Right lobe of liver (tissue), 6 donors: ENCODE measurements around the gene MS4A6E. TPM values are rescaled to one million over a fixed set of nuclear protein-coding genes. Genes with fewer than 3 reads are reported as not detected.
"Not testable (repeated sequence)": the region's sequence is repeated elsewhere in the genome, so short reads cannot be mapped to it uniquely, and the experiment has no call there.

Experiments used
- ATAC-seq, 4 donors: fragments of 200-7000 bp; cut with Tn5 transposase; one replicate each; pipeline ENCODE4 v1.9.1; 2020; ENCODE audit warnings: mild to moderate bottlenecking in 4 of 4, moderate library complexity in 4 of 4
- DNase-seq, 3 donors: peaks; one replicate each; pipeline ENCODE4 v3.0.0-alpha.2; 2020
- H3K27ac ChIP-seq, 3 donors: fragments of 200-600 bp; one replicate each; pipeline ENCODE4 v1.8.0; 2022
- H3K27me3 ChIP-seq, 2 donors: fragments of 200-600 bp; one replicate each; pipeline ENCODE4 v1.8.0; 2022
- H3K36me3 ChIP-seq, 4 donors: fragments of 200-600 bp; sonication (generic) in 1 of 4; one replicate each; pipeline versions ENCODE4 v1.5.1 to v1.8.0; 2017 to 2022; ENCODE audit warnings: control low read depth in 1 of 4
- H3K4me1 ChIP-seq, 4 donors: fragments of 200-600 bp; sonication (generic) in 1 of 4; one replicate each; pipeline versions ENCODE4 v1.5.1 to v1.8.0; 2017 to 2022; ENCODE audit warnings: control low read depth in 1 of 4
- H3K4me3 ChIP-seq, 3 donors: fragments of 200-600 bp; one replicate each; pipeline ENCODE4 v1.8.0; 2022
- H3K9me3 ChIP-seq, 4 donors: fragments of 200-600 bp; sonication (generic) in 1 of 4; one replicate each; pipeline versions ENCODE4 v1.5.1 to v1.8.0; 2017 to 2022; ENCODE audit warnings: control low read depth in 1 of 4
- POLR2A ChIP-seq: fragments of 450-650 bp; IDR thresholded peaks from one replicate; pipeline ENCODE4 v1.6.1; 2017; ENCODE audit warnings: antibody characterized with exemption, mild to moderate bottlenecking
- WGBS: methylation state at CpG from one replicate; pipeline ENCODE4 v1.1.6; 2018; ENCODE audit warnings: low coverage, low lambda C conversion rate; ENCODE audit not compliant: insufficient coverage; ENCODE audit errors: missing lambda C conversion rate; 5-methylcytosine and 5-hydroxymethylcytosine counted together
- intact Hi-C, 2 donors: fragments of 100-400 bp; cut with DNase I; formaldehyde crosslinking; loops; one replicate each; pipeline versions ENCODE4 v1.11.2 to v1.14.1; 2022
- long read RNA-seq: library from polyadenylated mRNA; unstranded; transcript quantifications from one replicate; pipeline ENCODE4 v2.0.0, GENCODE V29; 2019
- total RNA-seq, 6 experiments: library from RNA; depleted of rRNA in 2 of 6; stranded (reverse); fragments of >200 nt in 2 of 6; fragmentation: NEBNext Ultra II Directional in 3 of 6; extraction: Animal tissue kit (Norgen Biotek cat#: 25700) in 3 of 6; gene quantifications; one replicate each; pipeline versions ENCODE4 v1.1.0 to v1.2.4, GENCODE V29; 2016 to 2023
- TF ChIP-seq, protein P1 (sequence below), 4 donors: fragments of 200-600 bp in 3 of 4; fragments of 450-650 bp in 1 of 4; IDR thresholded peaks; one replicate each; pipeline versions ENCODE4 v1.5.1 to v1.8.0; 2016 to 2022; ENCODE audit warnings: antibody characterized with exemption in 4 of 4, mild to moderate bottlenecking in 2 of 4
- donor health status: DM: no; HTN: yes; CAD: no.
- donor health status: DM: no; HTN: no; CAD: no.
- donor health status: DM: no; HTN: no; CAD: no.
- donor health status: DM: no; HTN: yes; CAD: no.
- donor health status: DM: no; HTN: yes; CAD: no.

MS4A6E gene, protein sequence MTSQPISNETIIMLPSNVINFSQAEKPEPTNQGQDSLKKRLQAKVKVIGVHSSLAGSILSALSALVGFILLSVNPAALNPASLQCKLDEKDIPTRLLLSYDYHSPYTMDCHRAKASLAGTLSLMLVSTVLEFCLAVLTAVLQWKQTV
- not detected for total RNA-seq
- long read RNA-seq, result 0 reads

DNA sequence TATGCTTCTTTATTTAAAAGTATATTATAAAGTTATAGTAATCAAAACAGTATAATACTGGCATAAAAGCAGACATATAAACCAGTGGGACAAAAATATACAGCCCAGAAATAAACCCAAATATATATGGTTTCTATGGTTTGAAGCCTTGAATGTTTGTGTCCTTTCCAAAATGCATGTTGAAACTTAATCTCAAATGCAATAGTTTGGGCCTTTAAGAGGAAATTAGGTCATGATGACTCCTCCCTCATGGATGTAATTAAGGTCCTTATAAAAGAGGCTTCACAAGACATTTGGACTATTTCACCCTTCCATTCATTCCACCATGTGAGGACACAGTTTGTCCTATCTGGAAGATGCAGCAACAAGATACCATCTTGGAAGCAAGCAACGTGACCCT is at the start of gene MS4A6E:
MS4A6E (plus strand) TSS at position 301 of the 400 bp plus-strand sequence. CDS start 7,641 bp downstream, outside the sequence.
- ATAC-seq (no peak), DNase-seq (no peak)
- no peaks in the 10 kb centered on the region for H3K9me3 ChIP-seq
- H3K4me3 ChIP-seq, result no peak within 1 kb of the TSS
- no peaks in the 10 kb centered on the region for H3K27me3 ChIP-seq
- H3K4me1 ChIP-seq, result no peaks in the 10 kb centered on the region
- 44% methylated on average over 1 of the region's 1 CpG for WGBS
- intact Hi-C loops, result no loop called here
- H3K27ac ChIP-seq, result no peak within 1 kb of the TSS
- H3K36me3 ChIP-seq, result no peaks in the 10 kb centered on the region
- TF ChIP-seq POLR2A, result no peak
- TF ChIP-seq, protein P1, sequence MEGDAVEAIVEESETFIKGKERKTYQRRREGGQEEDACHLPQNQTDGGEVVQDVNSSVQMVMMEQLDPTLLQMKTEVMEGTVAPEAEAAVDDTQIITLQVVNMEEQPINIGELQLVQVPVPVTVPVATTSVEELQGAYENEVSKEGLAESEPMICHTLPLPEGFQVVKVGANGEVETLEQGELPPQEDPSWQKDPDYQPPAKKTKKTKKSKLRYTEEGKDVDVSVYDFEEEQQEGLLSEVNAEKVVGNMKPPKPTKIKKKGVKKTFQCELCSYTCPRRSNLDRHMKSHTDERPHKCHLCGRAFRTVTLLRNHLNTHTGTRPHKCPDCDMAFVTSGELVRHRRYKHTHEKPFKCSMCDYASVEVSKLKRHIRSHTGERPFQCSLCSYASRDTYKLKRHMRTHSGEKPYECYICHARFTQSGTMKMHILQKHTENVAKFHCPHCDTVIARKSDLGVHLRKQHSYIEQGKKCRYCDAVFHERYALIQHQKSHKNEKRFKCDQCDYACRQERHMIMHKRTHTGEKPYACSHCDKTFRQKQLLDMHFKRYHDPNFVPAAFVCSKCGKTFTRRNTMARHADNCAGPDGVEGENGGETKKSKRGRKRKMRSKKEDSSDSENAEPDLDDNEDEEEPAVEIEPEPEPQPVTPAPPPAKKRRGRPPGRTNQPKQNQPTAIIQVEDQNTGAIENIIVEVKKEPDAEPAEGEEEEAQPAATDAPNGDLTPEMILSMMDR (IDR thresholded peaks at IDR 0.05), result no peak

DNA sequence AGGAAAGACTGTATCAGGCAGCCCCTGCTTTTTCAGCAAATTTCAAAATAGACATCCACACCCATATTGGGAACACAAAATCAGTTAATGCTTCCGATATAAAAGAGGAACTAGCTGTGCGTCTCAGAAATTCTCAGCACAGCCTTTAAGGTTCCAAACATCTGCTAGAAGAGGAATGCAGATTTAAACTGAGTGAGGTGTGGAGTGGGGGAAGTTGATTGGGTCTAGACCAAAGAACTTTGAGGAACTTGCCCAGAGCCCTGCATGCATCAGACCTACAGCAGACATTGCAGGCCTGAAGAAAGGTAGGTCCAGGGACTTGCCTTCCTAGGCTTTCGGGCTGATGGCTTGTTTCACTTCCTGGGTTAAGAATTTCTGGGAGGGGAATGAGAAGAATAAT is 46.6 kb upstream of the MS4A6E start, which contains the start of gene MS4A4A:
MS4A4A (plus strand) TSS at position 255 of the 400 bp plus-strand sequence; CDS start at position 265, 10 bp downstream.
- no peaks in the 10 kb centered on the region for H3K36me3 ChIP-seq
- H3K4me1 ChIP-seq, result no peaks in the 10 kb centered on the region
- ATAC-seq (peak; percentile 57 to 72 (median 65)), DNase-seq (no peak)
- intact Hi-C loops, result no loop called here
- H3K9me3 ChIP-seq, result no peaks in the 10 kb centered on the region
- H3K27ac ChIP-seq, result peak within 1 kb of the TSS in 2 of 3 donors; percentile 25 to 51
- peak; percentile 41 for TF ChIP-seq POLR2A
- TF ChIP-seq, protein P1 (IDR thresholded peaks at IDR 0.05), result no peak
- WGBS, result 61% methylated on average over 3 of the region's 3 CpGs
- no peaks in the 10 kb centered on the region for H3K27me3 ChIP-seq
- H3K4me3 ChIP-seq, result peak within 1 kb of the TSS in 1 of 3 donors; percentile 24

DNA sequence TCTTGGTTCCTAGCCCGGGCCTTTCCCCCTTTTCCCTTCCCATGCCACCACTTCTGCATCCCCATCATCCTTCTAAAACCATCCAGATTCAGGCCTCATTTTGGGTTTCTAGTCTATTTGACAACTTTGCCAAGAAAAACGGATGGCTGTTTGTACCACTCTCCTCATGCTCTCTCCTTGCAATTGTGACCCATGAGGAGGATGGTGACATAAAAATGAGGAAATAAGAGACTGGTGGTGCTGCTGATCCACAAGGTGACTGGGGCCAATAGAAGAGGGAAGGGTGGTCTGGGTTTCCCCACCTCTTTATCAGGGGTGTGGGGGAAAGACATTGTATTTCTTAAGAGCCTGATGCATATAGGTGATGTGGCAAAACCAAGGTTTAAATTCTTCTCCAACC is 45.6 kb upstream of the MS4A6E start:
- 14% methylated on average over 2 of the region's 2 CpGs for WGBS
- H3K27me3 ChIP-seq, result no peaks in the 10 kb centered on the region
- peak overlapping the region in 1 of 3 donors; percentile 24 for H3K4me3 ChIP-seq
- H3K36me3 ChIP-seq, result no peaks in the 10 kb centered on the region
- H3K27ac ChIP-seq, result peak overlapping the region in 2 of 3 donors; percentile 51 to 58
- peak in 3 of 4 donors; percentile 34 to 48 (median 47) for ATAC-seq
- H3K4me1 ChIP-seq, result no peaks in the 10 kb centered on the region
- no peak for TF ChIP-seq POLR2A
- TF ChIP-seq, protein P1 (IDR thresholded peaks at IDR 0.05), result no peak
- H3K9me3 ChIP-seq, result no peaks in the 10 kb centered on the region
- intact Hi-C loops, result no loop called here
- DNase-seq, result no peak

DNA sequence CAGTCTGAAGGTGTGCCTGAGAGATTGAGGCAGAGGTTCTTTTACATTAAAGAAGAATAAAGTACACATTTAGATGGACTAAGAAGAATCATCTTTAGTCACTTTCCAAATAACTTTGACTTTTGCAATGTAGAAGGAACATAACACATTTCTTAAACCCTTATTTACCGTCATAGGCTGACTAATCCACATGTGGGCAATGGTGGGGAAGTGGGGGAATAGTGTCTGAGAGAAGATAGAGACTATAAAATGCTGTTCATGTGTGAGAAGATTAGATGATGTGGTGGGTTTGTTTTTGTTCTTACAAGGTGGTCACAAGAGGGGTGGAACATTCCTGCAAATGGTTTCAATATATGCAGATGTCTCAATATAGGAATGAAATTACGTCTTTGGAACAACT is 44.8 kb upstream of the MS4A6E start:
- Histone ChIP-seq H3K9me3 (no peaks in the 10 kb centered on the region), H3K36me3 (no peaks in the 10 kb centered on the region), H3K27me3 (no peaks in the 10 kb centered on the region), H3K27ac (peak overlapping the region in 2 of 3 donors; percentile 51 to 58), H3K4me1 (no peaks in the 10 kb centered on the region), H3K4me3 (no peak overlapping the region)
- intact Hi-C loops, result no loop called here
- 37% methylated on average over 2 of the region's 2 CpGs for WGBS
- no peak for DNase-seq
- TF ChIP-seq, protein P1 (IDR thresholded peaks at IDR 0.05), result no peak
- no peak for TF ChIP-seq POLR2A
- ATAC-seq, result peak in 2 of 4 donors; percentile 10 to 30

DNA sequence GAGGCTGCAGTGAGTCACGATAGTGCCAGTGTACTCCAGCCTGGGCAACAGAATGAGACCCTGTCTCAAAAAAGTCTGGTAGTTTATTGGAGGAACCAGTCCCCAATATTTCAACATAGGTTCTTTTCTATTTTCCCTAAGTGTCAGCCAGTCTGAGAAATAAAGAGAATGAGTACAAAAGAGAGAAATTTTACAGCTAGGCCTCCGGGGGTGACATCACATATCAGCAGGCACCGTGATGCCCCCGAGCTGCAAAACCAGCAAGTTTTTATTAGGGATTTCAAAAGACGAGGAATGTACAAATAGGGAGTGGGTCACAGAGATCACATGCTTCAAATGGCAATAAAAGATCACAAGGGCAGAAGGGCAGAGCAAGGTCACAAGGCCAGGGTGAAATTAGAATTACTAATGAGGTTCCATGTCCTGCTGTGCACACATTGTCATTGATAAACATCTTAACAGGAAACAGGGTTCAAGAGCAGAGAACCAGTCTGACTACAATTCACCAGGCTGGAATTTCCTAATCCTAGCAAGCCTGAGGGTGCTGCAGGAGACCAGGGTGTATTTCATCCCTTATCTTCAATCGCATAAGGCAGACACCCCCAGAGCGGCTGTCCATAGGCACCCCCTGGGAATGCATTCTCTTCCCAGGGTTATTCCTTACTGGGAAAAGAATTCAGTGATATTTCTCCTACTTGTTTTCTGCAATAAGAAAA is 41.5 kb upstream of the MS4A6E start:
- H3K9me3 ChIP-seq, DNase-seq, intact Hi-C loops, ATAC-seq, H3K4me1 ChIP-seq, H3K27me3 ChIP-seq, H3K4me3 ChIP-seq, H3K36me3 ChIP-seq: not testable (repeated sequence)
- WGBS, result 55% methylated on average over 7 of the region's 7 CpGs
- peak overlapping the region in 1 of 3 donors; percentile 7 for H3K27ac ChIP-seq
